ENCODE results near the gene VANGL2. TPM values are rescaled to one million over a fixed set of nuclear protein-coding genes. Genes with fewer than 3 reads are reported as not detected.

VANGL2 gene
- total and polyA plus RNA-seq, 2 of the 8 experiments (the other 6 are each of a cell fraction or from before 2014, with no cell fraction given), result 62.5 to 118 TPM

- TF ChIP-seq CHD7 (IDR thresholded peaks at IDR 0.05; ENCODE audit: insufficient replicate concordance, low read length) (no peak), TBP (IDR thresholded peaks at IDR 0.05; ENCODE audit: low read depth, low read length) (0 out of 2 replicates have a peak, but pooled peaks have one; percentile 26), POLR2AphosphoS5 (IDR thresholded peaks at IDR 0.05; ENCODE audit: low read depth, low read length) (peak; percentile 23; the same call in 1 of the 2 replicates), CBX5 (IDR thresholded peaks at IDR 0.05; ENCODE audit: low read depth, low read length) (no peak)
Measured at GRCh38 chr1:160410406-160411005, 10.1 kb downstream of the VANGL2 start (continued).
